Measurements from ENCODE around the gene CACNA1C.
"Not testable (repeated sequence)": the region's sequence is repeated elsewhere in the genome, so short reads cannot be mapped to it uniquely, and the experiment has no call there.

CACNA1C gene

GRCh38 chr12:2255731-2256130, 202.9 kb downstream of the CACNA1C start:
- H3K9me3 ChIP-seq (ENCODE audit: low read length); H3K4me3 ChIP-seq (ENCODE audit: low read length); H3K4me1 ChIP-seq (ENCODE audit: insufficient read depth, low read length); H3K36me3 ChIP-seq (ENCODE audit: insufficient read depth, low read length); H3K27me3 ChIP-seq (ENCODE audit: insufficient read depth, low read length); H2AFZ ChIP-seq (ENCODE audit: low read depth, low read length): not testable (repeated sequence)

GRCh38 chr12:2256453-2256852, 203.7 kb downstream of the CACNA1C start:
- Histone ChIP-seq H3K4me3 (ENCODE audit: low read length) (no peak overlapping the region), H2AFZ (ENCODE audit: low read depth, low read length) (no peak overlapping the region), H3K9me3 (ENCODE audit: low read length) (no peaks in the 10 kb centered on the region), H3K36me3 (ENCODE audit: insufficient read depth, low read length) (no peaks in the 10 kb centered on the region), H3K4me1 (ENCODE audit: insufficient read depth, low read length) (no peaks in the 10 kb centered on the region), H3K27me3 (ENCODE audit: insufficient read depth, low read length) (no peaks in the 10 kb centered on the region)

DNA sequence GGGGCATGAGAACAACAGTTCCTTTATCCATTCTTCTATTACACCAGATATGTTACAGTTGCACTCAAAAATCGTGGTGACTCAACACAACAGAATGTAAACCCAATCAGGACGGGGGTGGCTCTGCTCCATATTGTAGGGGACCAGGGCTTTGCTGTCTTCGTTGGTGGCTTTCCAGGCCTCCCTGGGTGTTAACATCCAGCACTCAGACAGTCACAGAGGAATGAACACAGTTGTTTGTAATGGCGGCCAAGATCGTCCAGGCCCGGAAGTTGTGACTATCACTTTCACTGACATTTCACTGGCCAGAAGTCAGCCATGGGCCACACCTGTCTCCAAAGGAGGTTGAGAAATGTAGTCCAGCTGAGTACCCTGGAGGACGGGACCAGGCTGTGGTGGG, 204.1 kb downstream of the CACNA1C start:
- no peak overlapping the region for H3K4me3 ChIP-seq (ENCODE audit: low read length)
- H3K4me1 ChIP-seq (ENCODE audit: insufficient read depth, low read length), result no peaks in the 10 kb centered on the region
- no peaks in the 10 kb centered on the region for H3K9me3 ChIP-seq (ENCODE audit: low read length)
- H3K27me3 ChIP-seq (ENCODE audit: insufficient read depth, low read length), result no peaks in the 10 kb centered on the region
- no peak overlapping the region for H2AFZ ChIP-seq (ENCODE audit: low read depth, low read length)
- H3K36me3 ChIP-seq (ENCODE audit: insufficient read depth, low read length), result no peaks in the 10 kb centered on the region

GRCh38 chr12:2258025-2258424, 205.2 kb downstream of the CACNA1C start:
- Histone ChIP-seq H3K4me1 (ENCODE audit: insufficient read depth, low read length) (no peaks in the 10 kb centered on the region), H2AFZ (ENCODE audit: low read depth, low read length) (no peak overlapping the region), H3K27me3 (ENCODE audit: insufficient read depth, low read length) (no peaks in the 10 kb centered on the region), H3K36me3 (ENCODE audit: insufficient read depth, low read length) (no peaks in the 10 kb centered on the region), H3K4me3 (ENCODE audit: low read length) (no peak overlapping the region), H3K9me3 (ENCODE audit: low read length) (no peaks in the 10 kb centered on the region)

- H3K9me3 ChIP-seq (ENCODE audit: low read length), result no peaks in the 10 kb centered on the region
- H3K27me3 ChIP-seq (ENCODE audit: insufficient read depth, low read length), result no peaks in the 10 kb centered on the region
- no peak overlapping the region for H3K4me3 ChIP-seq (ENCODE audit: low read length)
- H3K36me3 ChIP-seq (ENCODE audit: insufficient read depth, low read length), result no peaks in the 10 kb centered on the region
- H3K4me1 ChIP-seq (ENCODE audit: insufficient read depth, low read length), result no peaks in the 10 kb centered on the region
- H2AFZ ChIP-seq (ENCODE audit: low read depth, low read length), result no peak overlapping the region
Measured at GRCh38 chr12:2259369-2259768, 206.6 kb downstream of the CACNA1C start.

DNA sequence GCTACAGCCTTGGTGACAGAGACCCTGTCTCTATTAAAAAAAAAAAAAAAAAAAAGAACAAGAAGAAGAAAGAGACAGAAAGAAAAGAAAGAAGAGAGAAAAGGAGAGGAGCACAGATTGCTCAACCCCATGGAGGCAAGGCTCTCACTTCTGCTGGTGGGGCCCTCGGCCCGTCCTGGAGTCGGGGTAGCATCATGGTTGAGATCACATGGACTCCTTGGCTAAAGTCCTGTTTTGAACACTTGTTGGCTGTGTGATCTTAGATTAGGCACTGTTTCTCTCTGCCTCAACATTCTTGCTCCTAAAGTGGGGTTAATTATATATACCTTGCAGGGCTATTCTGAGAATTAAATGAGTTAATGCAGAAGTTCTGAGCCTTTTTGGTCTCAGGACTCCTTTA, 207.7 kb downstream of the CACNA1C start:
- H2AFZ ChIP-seq (ENCODE audit: low read depth, low read length), result no peak overlapping the region

GRCh38 chr12:2261708-2262107, 208.9 kb downstream of the CACNA1C start:
- Histone ChIP-seq H3K9me3 (ENCODE audit: low read length) (no peaks in the 10 kb centered on the region), H3K36me3 (ENCODE audit: insufficient read depth, low read length) (no peaks in the 10 kb centered on the region), H3K4me3 (ENCODE audit: low read length) (no peak overlapping the region), H3K4me1 (ENCODE audit: insufficient read depth, low read length) (no peaks in the 10 kb centered on the region), H3K27me3 (ENCODE audit: insufficient read depth, low read length) (no peaks in the 10 kb centered on the region), H2AFZ (ENCODE audit: low read depth, low read length) (no peak overlapping the region)

More for the DNA sequence above, 207.7 kb downstream of the CACNA1C start:
- no peaks in the 10 kb centered on the region for H3K4me1 ChIP-seq (ENCODE audit: insufficient read depth, low read length)
- H3K9me3 ChIP-seq (ENCODE audit: low read length), result no peaks in the 10 kb centered on the region
- no peak overlapping the region for H3K4me3 ChIP-seq (ENCODE audit: low read length)
- H3K27me3 ChIP-seq (ENCODE audit: insufficient read depth, low read length), result no peaks in the 10 kb centered on the region
- no peaks in the 10 kb centered on the region for H3K36me3 ChIP-seq (ENCODE audit: insufficient read depth, low read length)

- no peak overlapping the region for H2AFZ ChIP-seq (ENCODE audit: low read depth, low read length)
- H3K9me3 ChIP-seq (ENCODE audit: low read length), result no peaks in the 10 kb centered on the region
- H3K36me3 ChIP-seq (ENCODE audit: insufficient read depth, low read length), result no peaks in the 10 kb centered on the region
- H3K4me3 ChIP-seq (ENCODE audit: low read length), result no peak overlapping the region
- H3K4me1 ChIP-seq (ENCODE audit: insufficient read depth, low read length), result no peaks in the 10 kb centered on the region
- no peaks in the 10 kb centered on the region for H3K27me3 ChIP-seq (ENCODE audit: insufficient read depth, low read length)
Measured at GRCh38 chr12:2262449-2262848, 209.7 kb downstream of the CACNA1C start.

GRCh38 chr12:2263901-2264300, 211.1 kb downstream of the CACNA1C start:
- Histone ChIP-seq H2AFZ (ENCODE audit: low read depth, low read length) (no peak overlapping the region), H3K27me3 (ENCODE audit: insufficient read depth, low read length) (no peaks in the 10 kb centered on the region), H3K9me3 (ENCODE audit: low read length) (no peaks in the 10 kb centered on the region), H3K4me3 (ENCODE audit: low read length) (no peak overlapping the region), H3K4me1 (ENCODE audit: insufficient read depth, low read length) (no peaks in the 10 kb centered on the region), H3K36me3 (ENCODE audit: insufficient read depth, low read length) (no peaks in the 10 kb centered on the region)

DNA sequence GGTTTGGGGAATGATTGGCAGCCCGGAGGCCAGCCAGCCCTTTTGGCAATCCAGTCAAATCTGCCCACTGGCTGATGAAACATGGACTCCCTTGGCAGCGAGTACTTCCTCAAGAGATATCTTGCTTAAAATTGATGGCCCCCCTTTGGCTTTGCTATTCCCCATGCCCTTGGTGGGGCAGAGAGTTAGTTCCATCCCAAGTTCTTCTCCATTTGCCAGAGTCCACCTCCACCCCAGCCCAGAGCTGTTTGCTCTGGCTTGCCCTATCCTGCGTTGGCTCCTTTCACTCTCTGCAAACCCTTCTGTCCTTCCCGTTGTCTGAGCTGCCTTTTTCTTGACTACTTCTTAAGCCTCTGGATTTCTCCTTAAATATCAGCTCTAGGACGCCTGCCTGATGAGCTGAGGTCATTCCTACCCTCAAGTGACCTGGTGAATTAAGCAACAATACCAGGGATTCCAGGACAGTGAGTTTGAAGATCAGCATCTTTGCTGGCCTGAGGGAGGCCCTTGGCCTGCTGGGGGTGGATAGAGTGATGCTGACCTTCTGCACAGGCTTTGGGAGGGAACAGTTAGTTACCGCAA, 212.0 kb downstream of the CACNA1C start:
- no peak overlapping the region for H3K4me3 ChIP-seq (ENCODE audit: low read length)
- H3K36me3 ChIP-seq (ENCODE audit: insufficient read depth, low read length), result no peaks in the 10 kb centered on the region
- H3K4me1 ChIP-seq (ENCODE audit: insufficient read depth, low read length), result no peaks in the 10 kb centered on the region
- H3K9me3 ChIP-seq (ENCODE audit: low read length), result no peaks in the 10 kb centered on the region
- H3K27me3 ChIP-seq (ENCODE audit: insufficient read depth, low read length), result no peaks in the 10 kb centered on the region
- H2AFZ ChIP-seq (ENCODE audit: low read depth, low read length), result no peak overlapping the region

- Histone ChIP-seq H3K4me1 (ENCODE audit: insufficient read depth, low read length) (no peaks in the 10 kb centered on the region), H2AFZ (ENCODE audit: low read depth, low read length) (no peak overlapping the region), H3K9me3 (ENCODE audit: low read length) (no peaks in the 10 kb centered on the region), H3K36me3 (ENCODE audit: insufficient read depth, low read length) (no peaks in the 10 kb centered on the region), H3K4me3 (ENCODE audit: low read length) (no peak overlapping the region), H3K27me3 (ENCODE audit: insufficient read depth, low read length) (no peaks in the 10 kb centered on the region)
Measured at GRCh38 chr12:2265461-2266167, 212.8 kb downstream of the CACNA1C start.

- Histone ChIP-seq H3K4me3 (ENCODE audit: low read length) (no peak overlapping the region), H2AFZ (ENCODE audit: low read depth, low read length) (no peak overlapping the region), H3K36me3 (ENCODE audit: insufficient read depth, low read length) (no peaks in the 10 kb centered on the region), H3K4me1 (ENCODE audit: insufficient read depth, low read length) (no peaks in the 10 kb centered on the region), H3K9me3 (ENCODE audit: low read length) (no peaks in the 10 kb centered on the region), H3K27me3 (ENCODE audit: insufficient read depth, low read length) (no peaks in the 10 kb centered on the region)
Measured at GRCh38 chr12:2266666-2267620, 214.2 kb downstream of the CACNA1C start.

Data from neuron (in vitro differentiated cells).